NB4 (cell line): Measurements from ENCODE around the gene OTOS.

Source experiments
- MAX ChIP-seq: IDR thresholded peaks from 2 replicates; pipeline ENCODE4 v1.6.1; 2011; ENCODE audit warnings: low read depth, low read length
- MYC ChIP-seq: IDR thresholded peaks from 2 replicates; pipeline ENCODE4 v1.6.1; 2011; ENCODE audit warnings: low read depth, low read length
- POLR2A ChIP-seq: IDR thresholded peaks from 2 replicates; pipeline ENCODE4 v1.6.1; 2011; ENCODE audit warnings: mild to moderate bottlenecking; ENCODE audit not compliant: insufficient read length; ENCODE audit errors: extremely low read depth
- TF ChIP-seq, protein P1 (sequence below): IDR thresholded peaks from one replicate; pipeline ENCODE4 v1.5.1; 2012; ENCODE audit warnings: low read depth, low read length

GRCh38 chr2:240178564-240178963 lies 38.1 kb upstream of the OTOS start:
- TF ChIP-seq, protein P1, sequence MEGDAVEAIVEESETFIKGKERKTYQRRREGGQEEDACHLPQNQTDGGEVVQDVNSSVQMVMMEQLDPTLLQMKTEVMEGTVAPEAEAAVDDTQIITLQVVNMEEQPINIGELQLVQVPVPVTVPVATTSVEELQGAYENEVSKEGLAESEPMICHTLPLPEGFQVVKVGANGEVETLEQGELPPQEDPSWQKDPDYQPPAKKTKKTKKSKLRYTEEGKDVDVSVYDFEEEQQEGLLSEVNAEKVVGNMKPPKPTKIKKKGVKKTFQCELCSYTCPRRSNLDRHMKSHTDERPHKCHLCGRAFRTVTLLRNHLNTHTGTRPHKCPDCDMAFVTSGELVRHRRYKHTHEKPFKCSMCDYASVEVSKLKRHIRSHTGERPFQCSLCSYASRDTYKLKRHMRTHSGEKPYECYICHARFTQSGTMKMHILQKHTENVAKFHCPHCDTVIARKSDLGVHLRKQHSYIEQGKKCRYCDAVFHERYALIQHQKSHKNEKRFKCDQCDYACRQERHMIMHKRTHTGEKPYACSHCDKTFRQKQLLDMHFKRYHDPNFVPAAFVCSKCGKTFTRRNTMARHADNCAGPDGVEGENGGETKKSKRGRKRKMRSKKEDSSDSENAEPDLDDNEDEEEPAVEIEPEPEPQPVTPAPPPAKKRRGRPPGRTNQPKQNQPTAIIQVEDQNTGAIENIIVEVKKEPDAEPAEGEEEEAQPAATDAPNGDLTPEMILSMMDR = no peak
- no peak for TF ChIP-seq POLR2A
- TF ChIP-seq MYC = no peak
- no peak for TF ChIP-seq MAX
